OCI-LY7 (cell line): ENCODE results near the gene SGMS1. TPM values are rescaled to one million over a fixed set of nuclear protein-coding genes. Genes with fewer than 3 reads are reported as not detected.

Experiments
- BruUV-seq: library from RNA; stranded (reverse); fragments of 400-500 nt; replicated peaks from 2 replicates; lab custom pipeline; 2021; lab: Mats Ljungman, UMichigan
- CTCF ChIA-PET: fragments of 300-600 bp; sonication (Branson Sonifier 250); formaldehyde crosslinking; loops from one replicate; lab custom pipeline; 2022; ENCODE audit warnings: antibody characterized with exemption; ENCODE audit not compliant: unreplicated experiment; lab: Charles Lee
- POLR2A ChIA-PET: fragments of 300-600 bp; sonication (Branson Sonifier 250); formaldehyde crosslinking; loops from one replicate; lab custom pipeline; 2022; ENCODE audit warnings: antibody characterized with exemption; lab: Charles Lee
- DNase-seq: peaks from one replicate; pipeline ENCODE4 v3.0.0-alpha.2; 2015; ENCODE audit warnings: low spot score
- H2AFZ ChIP-seq: fragments of 200-600 bp; sonication (generic), shearing (Covaris generic); 2 replicates; pipeline ENCODE4 v1.6.1; 2014; ENCODE audit warnings: mild to moderate bottlenecking, antibody characterized with exemption, low read length, moderate library complexity
- H3K27ac ChIP-seq: fragments of 200-600 bp; sonication (generic); 2 replicates; pipeline ENCODE4 v1.5.1; 2014; ENCODE audit warnings: mixed run types, low read depth, mild to moderate bottlenecking, moderate library complexity, low read length, inconsistent platforms; ENCODE audit not compliant: poor library complexity, severe bottlenecking
- H3K36me3 ChIP-seq: fragments of 200-600 bp; sonication (generic); 2 replicates; pipeline ENCODE4 v1.6.1; 2014; ENCODE audit warnings: mild to moderate bottlenecking, antibody characterized with exemption, low read length, moderate library complexity, mixed read lengths; ENCODE audit not compliant: insufficient read depth
- H3K4me1 ChIP-seq: fragments of 200-600 bp; sonication (generic); 2 replicates; pipeline ENCODE4 v1.5.1; 2014; ENCODE audit warnings: mild to moderate bottlenecking, low read length; ENCODE audit not compliant: insufficient read depth, poor library complexity, severe bottlenecking
- H3K4me2 ChIP-seq: fragments of 200-600 bp; sonication (generic); 2 replicates; pipeline ENCODE4 v1.6.1; 2014; ENCODE audit warnings: mild to moderate bottlenecking, low read length
- H3K4me3 ChIP-seq: fragments of 200-600 bp; sonication (generic); 2 replicates; pipeline ENCODE4 v1.5.1; 2014; ENCODE audit warnings: mild to moderate bottlenecking, low read depth, low read length; ENCODE audit not compliant: poor library complexity, severe bottlenecking
- H3K79me2 ChIP-seq: fragments of 200-600 bp; sonication (generic); 2 replicates; pipeline ENCODE4 v1.6.1; 2016; ENCODE audit warnings: low read depth, mild to moderate bottlenecking, low read length, moderate library complexity, mixed read lengths; ENCODE audit not compliant: insufficient read depth
- H3K9me2 ChIP-seq: fragments of 200-600 bp; sonication (generic); 2 replicates; pipeline ENCODE4 v1.6.1; 2016; ENCODE audit warnings: mild to moderate bottlenecking, low read length, mixed read lengths; ENCODE audit not compliant: insufficient read depth
- H3K9me3 ChIP-seq: fragments of 200-600 bp; sonication (generic); 2 replicates; pipeline ENCODE4 v1.6.1; 2014; ENCODE audit warnings: mild to moderate bottlenecking, mixed run types, low read length, mixed read lengths
- H4K20me1 ChIP-seq: fragments of 200-600 bp; sonication (generic); 2 replicates; pipeline ENCODE4 v1.6.1; 2014; ENCODE audit warnings: mild to moderate bottlenecking, antibody characterized with exemption, low read length, moderate library complexity, mixed read lengths; ENCODE audit not compliant: insufficient read depth
- EZH2phosphoT487 ChIP-seq: fragments of 200-600 bp; sonication (generic); IDR thresholded peaks from 2 replicates; pipeline ENCODE4 v1.6.1; 2018; ENCODE audit warnings: low read depth, borderline replicate concordance, mild to moderate bottlenecking, mixed run types, antibody characterized with exemption, low read length, moderate library complexity, mixed read lengths
- intact Hi-C: fragments of 100-400 bp; cut with micrococcal nuclease; formaldehyde crosslinking; loops from one replicate; pipeline ENCODE4 v1.10.0; 2022; ENCODE audit not compliant: unreplicated experiment
- total RNA-seq, 2 experiments: library from RNA; depleted of rRNA in 1 of 2; stranded (reverse); fragments of >200 nt in 1 of 2; shearing (Covaris generic) in 1 of 2; gene quantifications; 2 replicates each; pipeline ENCODE4 v1.2.3, GENCODE V29; 2014 to 2022
- TF ChIP-seq, protein P1 (sequence below): fragments of 200-600 bp; sonication (generic); conservative IDR thresholded peaks from 2 replicates; pipeline ENCODE4 v1.5.1; 2014; ENCODE audit warnings: mild to moderate bottlenecking, antibody characterized with exemption, low read length, moderate library complexity, mixed read lengths

The SGMS1 gene
- total RNA-seq, 2 experiments from 2014 or later = 45.4 to 57.5 TPM

DNA sequence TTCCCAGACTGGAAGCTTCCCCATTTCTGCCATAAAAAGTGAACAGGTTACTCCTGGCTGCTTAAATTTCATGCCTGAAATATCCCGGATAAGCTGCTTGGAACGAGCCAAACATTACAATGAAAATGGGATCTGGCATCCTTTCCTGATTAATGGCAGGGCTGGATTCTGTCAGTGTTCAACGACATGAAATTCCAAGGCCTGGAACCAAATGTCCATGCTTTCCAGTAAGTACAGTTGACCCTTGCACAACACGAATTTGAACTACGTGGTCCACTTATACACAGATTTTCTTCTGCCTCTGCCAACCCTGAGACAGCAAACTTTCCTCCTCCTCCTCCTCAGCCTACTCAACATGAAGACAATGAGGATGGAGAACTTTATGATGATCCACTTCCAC is 65.4 kb downstream of the SGMS1 start:
- no peaks in the 10 kb centered on the region for H3K9me3 ChIP-seq
- no peaks in the 10 kb centered on the region for H3K9me2 ChIP-seq
- H3K4me3 ChIP-seq = no peak overlapping the region
- intact Hi-C loops = no loop called here
- peaks cover 6% of the 10 kb centered on the region; the same call in 1 of the 2 replicates for H3K79me2 ChIP-seq
- H4K20me1 ChIP-seq = 0 out of 2 replicates have a peak, but pooled peaks cover 4% of the 10 kb centered on the region
- H3K4me2 ChIP-seq = no peak overlapping the region
- no peak for DNase-seq
- H3K27ac ChIP-seq = no peak overlapping the region
- ChIA-PET POLR2A (interaction anchor here (0.6 to 3.5 kb wide), 2 partner anchors 63 to 168 kb away, joined by 3 to 24 read pairs; no protein-coding TSS in a partner anchor), CTCF (no interaction called here)
- peaks cover 27% of the 10 kb centered on the region for H3K4me1 ChIP-seq
- TF ChIP-seq EZH2phosphoT487 = no peak
- TF ChIP-seq, protein P1, sequence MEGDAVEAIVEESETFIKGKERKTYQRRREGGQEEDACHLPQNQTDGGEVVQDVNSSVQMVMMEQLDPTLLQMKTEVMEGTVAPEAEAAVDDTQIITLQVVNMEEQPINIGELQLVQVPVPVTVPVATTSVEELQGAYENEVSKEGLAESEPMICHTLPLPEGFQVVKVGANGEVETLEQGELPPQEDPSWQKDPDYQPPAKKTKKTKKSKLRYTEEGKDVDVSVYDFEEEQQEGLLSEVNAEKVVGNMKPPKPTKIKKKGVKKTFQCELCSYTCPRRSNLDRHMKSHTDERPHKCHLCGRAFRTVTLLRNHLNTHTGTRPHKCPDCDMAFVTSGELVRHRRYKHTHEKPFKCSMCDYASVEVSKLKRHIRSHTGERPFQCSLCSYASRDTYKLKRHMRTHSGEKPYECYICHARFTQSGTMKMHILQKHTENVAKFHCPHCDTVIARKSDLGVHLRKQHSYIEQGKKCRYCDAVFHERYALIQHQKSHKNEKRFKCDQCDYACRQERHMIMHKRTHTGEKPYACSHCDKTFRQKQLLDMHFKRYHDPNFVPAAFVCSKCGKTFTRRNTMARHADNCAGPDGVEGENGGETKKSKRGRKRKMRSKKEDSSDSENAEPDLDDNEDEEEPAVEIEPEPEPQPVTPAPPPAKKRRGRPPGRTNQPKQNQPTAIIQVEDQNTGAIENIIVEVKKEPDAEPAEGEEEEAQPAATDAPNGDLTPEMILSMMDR = no peak
- BruUV-seq = no TSS peak
- H3K36me3 ChIP-seq = peaks cover 3% of the 10 kb centered on the region; the same call in 1 of the 2 replicates
- H2AFZ ChIP-seq = no peak overlapping the region

DNA sequence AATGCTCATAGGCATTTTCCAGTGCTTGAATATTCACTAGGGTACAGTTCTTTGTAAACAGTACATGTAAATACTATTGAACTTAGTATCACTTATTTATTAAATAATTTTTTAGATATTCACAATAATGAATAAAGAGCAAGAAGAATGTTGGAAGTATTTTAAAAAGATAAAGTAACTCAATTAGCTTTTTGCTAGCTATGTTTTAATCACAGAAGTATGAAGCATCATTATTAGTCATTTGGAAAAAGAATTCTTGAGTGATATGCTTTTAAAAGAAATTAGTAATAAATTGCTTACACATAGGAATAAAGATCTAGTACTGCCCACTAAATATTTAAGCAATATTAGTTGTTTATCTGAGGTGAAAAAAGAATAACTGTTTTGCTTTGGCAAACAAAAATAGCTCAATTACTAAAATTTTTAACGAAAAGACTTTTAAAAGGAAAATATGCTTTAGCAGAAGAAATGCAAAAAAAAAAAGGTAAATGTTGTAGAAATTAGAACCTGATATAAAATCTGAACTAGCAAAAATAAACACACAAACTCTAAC is 66.5 kb downstream of the SGMS1 start:
- TF ChIP-seq, protein P1 = no peak
- TF ChIP-seq EZH2phosphoT487 = no peak
- Histone ChIP-seq H3K27ac (no peak overlapping the region), H3K4me1 (peaks cover 24% of the 10 kb centered on the region), H3K4me3 (no peak overlapping the region), H3K79me2 (peaks cover 6% of the 10 kb centered on the region; the same call in 1 of the 2 replicates), H2AFZ (no peak overlapping the region), H3K4me2 (no peak overlapping the region), H3K9me2 (no peaks in the 10 kb centered on the region), H4K20me1 (peaks cover 4% of the 10 kb centered on the region; the same call in 1 of the 2 replicates), H3K36me3 (peaks cover 3% of the 10 kb centered on the region; the same call in 1 of the 2 replicates), H3K9me3 (no peaks in the 10 kb centered on the region)
- DNase-seq = no peak
- ChIA-PET POLR2A (interaction anchor here (0.5 to 3.5 kb wide), 15 partner anchors 11 to 1515 kb away, joined by 3 to 24 read pairs (median 5); no protein-coding TSS in a partner anchor), CTCF (no interaction called here)
- intact Hi-C loops = no loop called here
- no TSS peak for BruUV-seq
